IMR-90 (cell line): ENCODE data around the gene KRT73.

Experiments
- CTCF ChIP-seq: conservative IDR thresholded peaks from 2 replicates; pipeline ENCODE4 v1.5.1; 2012; ENCODE audit warnings: mild to moderate bottlenecking, low read depth, low read length, improper control_type of control experiment
- ELK1 ChIP-seq: fragments of 150-350 bp; IDR thresholded peaks from 2 replicates; pipeline ENCODE4 v1.6.1; 2016; ENCODE audit warnings: low read depth, mild to moderate bottlenecking, low read length, moderate library complexity, borderline replicate concordance
- MXI1 ChIP-seq: IDR thresholded peaks from 2 replicates; pipeline ENCODE4 v1.6.1; 2012; ENCODE audit warnings: low read depth, mild to moderate bottlenecking, low read length, moderate library complexity, borderline replicate concordance
- POLR2A ChIP-seq: IDR thresholded peaks from 2 replicates; pipeline ENCODE4 v1.6.1; 2012; ENCODE audit warnings: mild to moderate bottlenecking, low read depth, low read length

- no peak for TF ChIP-seq CTCF
- TF ChIP-seq MXI1: no peak
- no peak for TF ChIP-seq POLR2A
- TF ChIP-seq ELK1: no peak
Measured at GRCh38 chr12:52575256-52575655, 43.1 kb downstream of the KRT73 start.
